ENCODE data around the gene NPEPL1.

NPEPL1 gene

GRCh38 chr20:58702161-58702510, 9.5 kb downstream of the NPEPL1 start:
- DNase-seq (ENCODE audit: low read depth): no peak

DNA sequence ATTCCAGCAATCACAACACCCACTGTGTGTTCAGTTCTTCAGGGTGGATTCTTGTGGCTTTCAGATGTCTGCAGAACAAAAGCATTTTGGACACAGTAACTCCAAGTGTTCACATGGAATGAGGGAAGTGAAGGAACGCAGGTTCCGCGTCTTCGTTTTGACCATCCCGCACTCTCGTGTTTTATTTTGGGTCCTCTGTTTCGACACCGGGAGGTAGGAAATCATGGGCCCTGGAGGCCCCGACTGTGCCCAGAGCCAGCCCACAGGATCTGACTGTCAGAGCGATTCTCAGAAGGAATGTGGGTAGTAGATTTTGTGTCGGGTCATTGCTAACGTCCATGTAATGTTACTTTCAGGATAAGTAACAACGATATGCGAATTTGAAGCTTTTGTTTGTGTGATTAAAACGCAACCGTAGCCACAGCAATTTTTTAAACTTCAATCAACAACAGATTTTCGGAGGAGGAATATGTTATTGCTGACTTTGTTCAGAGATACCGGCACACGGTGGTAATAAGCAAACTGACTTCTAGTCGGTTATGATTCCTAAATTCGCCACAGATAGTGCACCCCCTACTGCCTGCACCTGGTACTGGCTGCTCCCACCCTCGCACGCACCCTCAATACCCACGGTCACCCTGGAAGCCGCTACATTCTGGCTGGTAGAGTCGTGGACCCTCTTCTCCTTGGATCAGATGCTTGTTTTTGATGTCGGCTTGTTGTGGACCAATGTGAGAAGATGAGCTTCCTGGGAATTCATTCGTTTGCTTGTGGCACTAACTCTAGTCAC, 10.5 kb downstream of the NPEPL1 start:
- DNase-seq (ENCODE audit: low read depth): no peak

DNA sequence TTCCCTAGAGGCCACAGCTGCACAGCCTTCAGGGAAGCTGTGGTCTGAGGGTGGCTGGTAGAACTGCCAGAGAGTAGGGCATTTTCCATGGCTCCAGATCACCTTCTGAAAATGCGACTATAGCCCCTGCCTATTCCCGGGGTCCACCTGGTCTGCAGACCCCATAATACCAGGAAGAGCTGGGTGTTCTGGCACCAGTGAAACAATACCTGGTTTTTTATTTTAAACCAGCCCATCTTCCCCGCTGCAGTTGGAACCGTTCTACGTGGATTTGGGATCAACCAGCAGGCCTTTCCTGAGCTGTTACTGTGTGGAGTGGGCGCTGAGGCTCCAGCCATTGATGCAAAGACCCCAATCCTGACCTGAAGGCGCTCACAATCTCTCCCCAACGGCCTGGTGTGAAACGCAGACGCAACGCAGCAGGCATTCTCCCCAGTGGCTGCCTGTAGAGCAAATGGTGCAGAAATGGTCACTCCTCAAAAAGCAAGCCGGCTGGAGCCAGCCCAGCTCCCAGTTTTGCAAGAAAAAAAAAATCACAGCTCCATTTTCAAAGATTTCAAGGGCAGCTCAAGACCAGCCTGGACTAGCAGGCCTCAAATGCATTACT, 11.3 kb downstream of the NPEPL1 start:
- DNase-seq (ENCODE audit: low read depth): no peak

DNA sequence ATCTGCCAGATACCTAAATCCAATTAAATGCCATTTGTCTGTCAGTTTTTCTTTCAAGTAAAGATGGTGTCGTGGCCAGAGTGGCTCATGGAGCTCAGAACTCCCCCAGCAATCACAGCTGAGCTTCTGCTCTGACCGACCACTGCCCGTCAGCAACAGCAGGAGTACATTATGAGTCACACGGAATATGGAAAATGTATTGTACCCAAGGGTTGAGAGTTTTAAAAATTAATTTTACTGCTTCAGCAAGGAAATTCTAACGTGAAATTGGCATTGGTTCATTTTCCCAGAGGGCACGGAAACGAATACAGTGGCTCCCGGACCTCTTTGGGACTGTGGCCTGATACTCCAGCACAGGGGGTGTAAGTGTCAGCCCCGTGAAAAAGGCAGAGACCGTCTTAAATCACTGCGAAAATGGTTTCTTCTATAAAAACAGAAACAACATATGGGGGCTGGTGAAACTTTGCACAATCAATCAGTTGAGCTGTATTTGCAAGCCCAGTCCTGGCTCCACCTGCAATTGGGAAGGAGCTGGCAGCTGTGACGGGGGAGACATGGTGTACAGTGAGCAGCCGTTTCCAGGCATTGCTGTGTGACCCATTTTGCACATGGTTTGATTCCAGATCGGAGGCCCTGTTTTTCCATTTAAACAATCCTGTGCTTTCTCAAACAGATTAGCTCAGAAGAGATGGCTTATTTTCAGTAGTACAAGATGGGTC, 12.8 kb downstream of the NPEPL1 start:
- no peak for DNase-seq (ENCODE audit: low read depth)

- no peak for DNase-seq (ENCODE audit: low read depth)
These were observed 13.7 kb downstream of the NPEPL1 start for GRCh38 chr20:58706150-58706892.

GRCh38 chr20:58706975-58707681, 14.5 kb downstream of the NPEPL1 start:
- no peak for DNase-seq (ENCODE audit: low read depth)

DNA sequence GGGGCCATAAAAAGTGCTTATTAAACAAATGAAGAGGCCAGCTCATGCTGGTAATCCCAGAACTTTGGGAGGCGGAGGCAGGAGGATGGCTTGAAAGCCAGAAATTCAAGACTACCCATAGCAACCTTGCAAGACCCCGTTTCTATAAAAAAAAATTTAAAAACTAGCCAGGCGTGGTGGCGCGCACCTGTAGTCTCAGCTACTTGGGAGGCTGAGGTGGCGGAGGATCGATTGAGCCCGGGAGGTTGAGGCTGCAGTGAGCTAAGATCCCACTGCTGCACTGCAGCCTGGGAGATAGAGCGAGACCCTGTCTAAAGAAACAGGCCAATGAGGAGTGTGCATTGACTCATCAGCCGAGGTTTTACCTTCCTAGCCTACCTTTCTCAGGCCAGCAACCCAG, 15.2 kb downstream of the NPEPL1 start:
- no peak for DNase-seq (ENCODE audit: low read depth)

- DNase-seq (ENCODE audit: low read depth): no peak
These were observed 15.8 kb downstream of the NPEPL1 start for GRCh38 chr20:58708246-58708931.

GRCh38 chr20:58709013-58709702, 16.6 kb downstream of the NPEPL1 start:
- no peak for DNase-seq (ENCODE audit: low read depth)

DNA sequence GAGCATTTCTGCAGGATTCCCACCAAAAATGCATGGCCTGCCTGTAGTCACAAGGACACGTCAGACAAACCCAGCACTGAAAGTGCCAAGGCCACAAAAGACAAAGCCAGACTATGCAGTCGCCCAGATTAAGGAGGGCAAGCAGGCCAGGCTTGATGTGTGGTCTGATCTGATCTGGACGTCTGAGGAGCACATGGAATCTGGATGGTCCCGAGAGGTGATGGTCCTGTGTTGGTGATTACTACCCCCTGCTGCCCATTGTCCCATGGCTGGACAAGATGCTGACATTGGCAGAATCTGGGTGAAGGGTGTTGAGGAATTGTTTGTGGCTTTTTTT, 17.1 kb downstream of the NPEPL1 start:
- no peak for DNase-seq (ENCODE audit: low read depth)

GRCh38 chr20:58710481-58711265, 18.1 kb downstream of the NPEPL1 start:
- no peak for DNase-seq (ENCODE audit: low read depth)

GRCh38 chr20:58711266-58712051, 18.9 kb downstream of the NPEPL1 start:
- no peak for DNase-seq (ENCODE audit: low read depth)

DNA sequence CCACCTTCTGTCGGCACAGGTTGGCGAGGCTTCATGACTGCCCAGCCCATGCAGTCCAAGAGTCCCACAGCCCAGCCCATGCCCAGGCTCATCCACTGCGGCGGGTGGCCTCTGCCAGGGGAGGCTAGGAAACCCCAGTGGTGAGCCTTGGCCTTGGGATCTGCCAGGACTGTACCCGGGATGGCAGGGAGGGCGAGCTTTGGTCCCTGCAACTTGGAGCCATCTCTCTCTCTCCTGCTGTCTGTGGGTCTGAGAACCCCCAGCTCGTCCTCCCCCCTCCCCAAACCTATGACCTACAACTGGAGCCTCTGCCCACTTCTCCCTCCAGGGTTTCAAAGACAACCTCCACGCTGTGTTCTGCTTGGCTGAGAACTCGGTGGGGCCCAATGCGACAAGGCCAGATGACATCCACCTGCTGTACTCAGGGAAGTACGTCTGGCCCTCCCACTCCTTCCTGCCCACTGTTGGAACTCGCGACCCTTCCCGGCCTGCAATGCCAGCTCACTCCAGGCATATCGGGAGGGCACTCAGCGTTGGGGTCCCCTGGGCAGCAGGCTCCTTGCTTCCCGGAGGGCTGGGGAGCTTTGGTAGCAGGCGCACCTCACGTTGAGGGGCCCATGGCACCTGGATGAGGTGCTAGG, 19.7 kb downstream of the NPEPL1 start:
- DNase-seq (ENCODE audit: low read depth): no peak

DNA sequence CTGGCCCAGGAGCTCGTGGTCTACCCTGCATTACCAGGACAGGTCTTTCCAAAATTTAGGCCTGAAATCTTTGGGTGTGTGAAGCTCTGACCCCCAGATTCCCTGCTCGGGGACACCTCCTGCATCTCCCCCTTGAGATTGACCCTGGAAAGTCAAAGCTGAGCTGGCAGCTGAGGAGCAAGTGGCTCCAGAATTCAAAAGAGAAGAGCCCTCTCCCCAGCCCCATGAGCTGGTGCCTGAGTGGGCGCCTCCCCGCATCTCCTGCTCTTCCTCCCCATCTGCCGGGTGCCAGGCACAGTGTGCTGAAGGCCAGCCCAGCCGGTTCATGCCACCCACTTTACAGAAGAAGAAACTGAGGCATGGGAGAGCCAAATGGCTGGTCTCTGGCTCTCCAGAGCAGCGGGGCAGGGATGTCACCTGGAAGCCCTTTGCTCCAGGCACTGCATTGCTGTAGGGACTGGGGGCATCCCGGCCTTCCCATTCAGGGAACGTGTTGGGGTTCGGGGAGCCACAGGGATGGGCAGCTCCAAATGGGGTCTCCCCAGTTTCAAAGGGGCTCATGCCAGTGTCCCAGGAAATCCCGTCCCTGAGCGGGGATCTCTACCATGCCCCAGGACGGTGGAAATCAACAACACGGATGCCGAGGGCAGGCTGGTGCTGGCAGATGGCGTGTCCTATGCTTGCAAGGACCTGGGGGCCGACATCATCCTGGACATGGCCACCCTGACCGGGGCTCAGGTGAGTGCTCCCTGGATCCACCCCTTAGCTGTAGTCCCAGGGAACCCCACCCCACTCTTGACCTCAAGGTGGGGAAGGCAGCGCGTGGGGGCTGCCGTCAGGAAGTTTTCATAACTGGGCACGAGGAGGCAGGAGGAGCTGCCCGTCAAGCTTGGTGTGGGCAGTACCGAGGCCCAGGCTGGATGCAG, 20.5 kb downstream of the NPEPL1 start:
- DNase-seq (ENCODE audit: low read depth): no peak

DNA sequence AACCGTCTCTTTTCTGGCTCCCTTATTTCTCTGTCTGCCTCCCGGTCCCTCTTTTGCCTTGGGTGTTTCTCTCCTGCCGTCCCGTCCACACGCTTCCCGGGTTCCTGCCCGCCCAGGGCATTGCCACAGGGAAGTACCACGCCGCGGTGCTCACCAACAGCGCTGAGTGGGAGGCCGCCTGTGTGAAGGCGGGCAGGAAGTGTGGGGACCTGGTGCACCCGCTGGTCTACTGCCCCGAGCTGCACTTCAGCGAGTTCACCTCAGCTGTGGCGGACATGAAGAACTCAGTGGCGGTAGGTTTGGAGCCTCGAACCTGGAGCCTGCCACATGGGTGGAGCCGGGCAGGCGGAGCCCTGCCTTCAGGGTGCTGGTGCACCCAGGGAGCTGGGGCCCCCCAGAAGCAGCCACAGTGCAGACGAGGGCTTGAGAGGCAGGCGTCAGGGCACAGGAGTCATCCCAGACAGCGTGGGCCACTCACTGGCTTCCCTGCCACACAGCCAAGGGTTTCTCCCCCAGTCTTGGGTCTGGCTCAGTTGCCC, 21.3 kb downstream of the NPEPL1 start:
- no peak for DNase-seq (ENCODE audit: low read depth)

DNA sequence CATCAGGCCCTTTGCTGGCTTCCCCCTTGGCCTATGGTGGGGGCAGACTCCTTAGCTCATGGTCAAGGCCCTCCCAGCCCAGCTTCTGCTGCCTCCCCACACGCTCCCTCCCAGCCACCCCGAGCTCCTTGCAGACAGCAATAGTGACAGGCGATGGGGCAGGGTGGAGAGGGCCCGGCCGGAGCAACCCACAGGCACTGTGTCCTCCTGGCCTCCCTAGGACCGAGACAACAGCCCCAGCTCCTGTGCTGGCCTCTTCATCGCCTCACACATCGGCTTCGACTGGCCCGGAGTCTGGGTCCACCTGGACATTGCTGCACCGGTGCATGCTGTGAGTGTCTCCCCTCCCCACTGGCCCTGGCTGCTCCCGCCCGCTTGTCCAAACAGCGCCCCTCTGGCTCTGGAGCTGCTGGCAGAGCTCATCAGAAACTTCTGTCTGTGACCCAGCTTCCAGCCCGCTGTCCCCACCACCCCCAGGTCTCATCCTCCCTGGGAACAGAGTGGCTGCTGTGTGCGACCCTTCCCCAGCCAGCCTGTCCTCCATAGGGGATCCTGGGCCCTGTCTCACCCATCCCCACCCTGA, 21.8 kb downstream of the NPEPL1 start:
- DNase-seq (ENCODE audit: low read depth): no peak

DNA sequence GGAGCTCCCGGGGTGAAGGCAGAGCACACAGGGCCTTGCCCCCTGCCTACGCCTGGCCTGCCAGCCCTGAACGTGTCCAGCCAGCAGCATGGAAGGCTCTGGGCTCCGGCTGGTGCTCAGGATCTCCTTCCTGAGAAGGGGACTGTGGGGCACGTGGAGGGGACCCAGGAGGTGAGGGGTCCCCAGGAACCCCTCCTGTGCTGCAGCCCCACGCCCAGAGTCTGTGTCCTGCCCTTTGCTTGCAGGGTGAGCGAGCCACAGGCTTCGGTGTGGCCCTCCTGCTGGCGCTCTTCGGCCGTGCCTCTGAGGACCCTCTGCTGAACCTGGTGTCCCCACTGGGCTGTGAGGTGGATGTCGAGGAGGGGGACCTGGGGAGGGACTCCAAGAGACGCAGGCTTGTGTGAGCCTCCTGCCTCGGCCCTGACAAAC, 22.3 kb downstream of the NPEPL1 start:
- DNase-seq (ENCODE audit: low read depth): no peak

Measured in CMK (cell line).